Esophagus mucosa (tissue), 1 donor: Measurements from ENCODE around the gene CDX2. TPM values are rescaled to one million over a fixed set of nuclear protein-coding genes. Genes with fewer than 3 reads are reported as not detected.
"Not testable (repeated sequence)": the region's sequence is repeated elsewhere in the genome, so short reads cannot be mapped to it uniquely, and the experiment has no call there.

Experiments used
- ATAC-seq: fragments of 200-7000 bp; cut with Tn5 transposase; one replicate; pipeline ENCODE4 v1.9.1; 2020
- total RNA-seq: library from RNA; stranded (reverse); gene quantifications from one replicate; pipeline ENCODE4 v1.2.4, GENCODE V29; 2023
- donor health status: DM: yes; HTN: yes; CAD: no.

The CDX2 gene
- not detected for total RNA-seq

DNA sequence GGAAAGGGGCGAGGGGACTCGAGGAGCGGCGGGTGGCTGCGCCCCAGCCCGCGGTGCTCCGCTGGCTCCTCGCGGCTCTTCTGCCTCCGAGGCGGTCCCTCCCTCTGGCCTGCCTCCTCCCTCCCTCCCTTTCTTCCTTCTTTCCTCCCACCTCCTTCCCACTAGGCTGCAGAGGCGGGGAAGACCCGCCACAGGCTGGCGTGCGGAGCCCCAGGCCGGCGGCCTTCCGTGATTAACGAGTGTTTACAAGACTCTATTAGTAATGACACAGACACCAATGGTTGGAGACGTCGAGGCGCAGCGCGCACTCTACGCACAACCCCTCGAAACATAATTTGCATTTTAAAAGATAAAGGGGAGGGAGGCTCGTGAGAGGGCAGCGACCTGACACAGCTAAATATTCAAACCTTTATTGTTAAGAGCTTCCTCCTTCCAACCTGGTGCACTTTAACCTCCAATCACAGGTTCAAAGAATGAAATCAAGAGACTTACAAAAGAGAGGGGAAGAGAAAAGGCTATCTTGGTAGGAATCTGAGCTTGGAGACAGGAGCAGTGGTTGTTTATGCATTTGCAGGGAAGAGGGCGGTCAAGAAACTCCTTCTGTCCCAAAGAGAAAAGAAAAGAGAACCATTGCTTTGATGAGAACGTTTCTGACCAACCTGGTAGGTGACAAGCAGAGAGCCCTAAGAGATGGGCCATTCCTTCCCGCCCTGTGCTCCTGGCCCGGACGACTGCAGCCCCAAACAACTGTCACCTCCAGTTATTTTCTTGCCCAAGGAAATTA lies at the start of gene CDX2:
Gene CDX2, minus strand, starts transcription at position 234 of the 784 bp plus-strand sequence. CDS start 309 bp downstream, outside the sequence.
- no peak for ATAC-seq

- no peak for ATAC-seq
Measured at GRCh38 chr13:28014301-28014700, 45.2 kb upstream of the CDX2 start.

DNA sequence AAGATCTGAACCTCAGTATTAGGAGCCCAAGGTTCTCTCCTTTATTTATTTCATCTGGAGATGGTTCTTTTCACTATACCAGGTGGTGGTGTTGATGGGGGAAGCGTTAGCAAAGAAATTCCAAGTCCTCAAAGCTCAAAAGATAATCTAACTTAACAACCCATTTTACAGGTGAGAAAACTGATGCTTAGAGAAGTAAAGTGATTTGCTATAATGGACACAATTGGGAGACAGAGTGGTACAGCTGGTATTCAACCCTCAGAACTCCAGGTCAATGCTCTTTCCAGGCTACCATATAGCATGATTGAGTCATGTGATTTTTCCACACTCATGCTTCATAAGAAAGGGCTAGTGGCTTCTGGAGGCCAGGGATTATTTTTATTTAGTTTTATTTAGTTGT lies 44.4 kb upstream of the CDX2 start:
- no peak for ATAC-seq

GRCh38 chr13:28012896-28013295 lies 43.8 kb upstream of the CDX2 start:
- ATAC-seq = no peak

- ATAC-seq = no peak
Measured at GRCh38 chr13:28012383-28012782, 43.3 kb upstream of the CDX2 start.

DNA sequence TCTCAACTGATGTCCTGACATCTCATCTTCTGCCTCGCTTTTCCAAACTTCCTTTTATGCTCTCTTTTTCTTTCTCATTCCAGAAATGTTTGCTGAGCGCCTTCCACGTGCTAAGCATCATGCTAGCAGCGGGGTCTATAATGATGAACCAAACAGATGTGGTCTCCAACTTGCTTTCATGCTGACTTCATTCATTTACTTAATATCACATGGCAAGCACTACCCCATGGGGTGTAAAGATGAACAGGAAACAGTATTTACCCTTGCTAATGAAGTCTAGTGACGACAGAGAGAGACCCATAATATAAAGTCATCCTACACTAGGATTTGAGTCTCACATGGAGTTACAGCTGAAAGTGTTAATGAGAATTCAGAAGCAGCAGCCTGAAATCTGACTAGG lies 40.9 kb upstream of the CDX2 start:
- ATAC-seq = no peak

DNA sequence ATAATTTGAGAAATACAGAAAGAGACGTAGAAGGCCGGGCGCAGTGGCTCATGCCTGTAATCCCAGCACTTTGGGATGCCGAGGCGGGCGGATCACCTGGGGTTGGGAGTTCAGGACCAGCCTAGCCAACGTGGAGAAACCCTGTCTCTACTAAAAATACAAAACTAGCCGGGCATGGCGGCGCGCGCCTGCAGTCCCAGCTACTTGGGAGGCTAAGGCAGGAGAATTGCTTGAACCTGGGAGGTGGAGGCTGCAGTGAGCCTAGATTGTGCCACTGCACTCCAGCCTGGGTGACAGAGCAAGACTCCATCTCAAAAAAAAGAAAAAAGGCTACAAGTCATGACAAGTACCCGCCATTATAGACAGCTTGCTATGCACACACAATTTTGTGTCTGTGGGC lies 35.9 kb upstream of the CDX2 start:
- ATAC-seq = not testable (repeated sequence)

DNA sequence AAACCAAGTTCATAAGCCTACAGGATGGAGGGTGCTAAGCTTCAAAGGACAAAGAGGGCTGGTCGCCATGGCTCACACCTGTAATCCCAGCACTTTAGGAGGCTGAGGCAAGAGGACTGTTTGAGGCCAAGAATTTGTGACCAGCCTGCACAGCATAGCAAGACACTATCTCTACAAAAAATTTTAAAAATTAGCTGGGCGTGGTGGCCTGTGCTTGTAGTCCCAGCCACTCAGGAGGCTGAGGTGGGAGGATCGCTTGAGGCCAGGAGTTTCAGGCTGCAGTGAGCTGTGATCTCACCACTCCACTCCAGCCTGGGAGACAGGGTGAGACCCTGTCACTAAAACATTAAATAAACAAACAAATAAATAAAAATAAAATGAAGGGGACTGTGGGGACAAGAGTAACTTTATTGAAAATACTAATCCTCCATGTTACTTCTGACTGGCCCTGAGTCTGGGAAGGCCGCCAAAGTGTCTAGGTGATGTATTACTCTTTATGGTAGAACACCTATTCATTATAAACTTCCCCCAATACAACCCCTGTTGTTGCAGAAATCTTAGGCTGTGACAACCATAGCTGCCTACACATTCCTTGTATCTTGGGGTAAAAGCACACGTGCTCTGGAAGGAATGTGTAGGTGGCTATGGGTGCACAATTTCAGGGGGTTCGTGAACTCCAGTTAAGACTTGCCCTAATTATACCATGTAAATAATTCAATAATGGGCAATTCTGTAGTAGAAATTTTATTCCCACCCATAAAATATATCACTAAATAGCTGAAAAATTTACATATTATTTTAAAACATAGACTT lies 34.0 kb upstream of the CDX2 start:
- no peak for ATAC-seq

GRCh38 chr13:28001837-28002473 lies 32.8 kb upstream of the CDX2 start:
- ATAC-seq = no peak

- ATAC-seq = no peak
Measured at GRCh38 chr13:28001049-28001448, 31.9 kb upstream of the CDX2 start.

DNA sequence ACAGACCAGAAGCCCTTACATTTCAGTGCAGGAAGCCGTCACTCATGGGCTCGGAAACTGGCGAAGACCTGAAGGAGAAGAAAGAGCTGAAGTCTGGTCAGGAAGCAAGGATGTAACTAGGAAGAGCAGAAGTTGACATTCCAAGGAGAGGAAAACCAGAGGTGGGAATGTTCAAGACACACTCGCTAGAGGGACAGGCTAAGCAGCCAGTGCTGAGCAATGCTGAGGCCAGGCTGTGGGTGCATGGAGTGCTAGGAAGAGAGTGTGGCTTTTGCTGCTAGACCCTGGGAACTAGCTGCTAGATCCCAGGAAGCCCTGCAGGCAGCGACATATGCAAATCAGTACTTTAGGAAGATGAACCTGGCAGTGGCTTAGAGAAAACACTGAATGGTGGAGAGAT lies 31.5 kb upstream of the CDX2 start:
- no peak for ATAC-seq

DNA sequence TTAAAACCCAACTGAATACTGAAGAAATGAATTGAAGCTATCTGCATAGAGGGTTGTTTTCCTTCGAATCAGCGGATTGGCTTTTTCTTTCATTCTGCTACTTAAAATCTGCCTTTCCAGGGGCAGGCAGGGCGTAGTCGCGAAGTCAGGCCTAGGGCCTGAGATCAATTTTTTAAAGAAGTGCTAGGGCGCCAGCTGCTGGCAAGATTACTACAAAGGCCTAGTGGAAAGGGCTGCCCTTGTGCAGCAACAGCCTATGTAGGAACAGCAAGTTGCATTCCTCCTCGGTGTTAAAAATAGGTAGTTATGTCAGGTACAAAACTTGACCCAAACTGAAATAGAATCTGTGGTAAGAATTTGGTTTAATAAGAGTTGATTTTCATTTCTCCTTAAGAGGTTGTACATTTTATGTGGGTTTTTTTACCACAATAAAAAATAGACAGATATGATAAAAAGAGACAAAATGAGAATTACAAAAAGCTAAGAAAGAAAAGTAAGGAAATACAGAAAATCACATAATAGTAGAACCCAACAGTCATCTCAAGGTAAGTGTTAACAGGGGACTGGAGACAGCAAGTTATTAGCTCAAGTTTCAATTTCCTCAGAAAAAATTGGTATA lies 28.9 kb upstream of the CDX2 start:
- no peak for ATAC-seq

GRCh38 chr13:27991881-27992280 lies 22.8 kb upstream of the CDX2 start:
- no peak for ATAC-seq

DNA sequence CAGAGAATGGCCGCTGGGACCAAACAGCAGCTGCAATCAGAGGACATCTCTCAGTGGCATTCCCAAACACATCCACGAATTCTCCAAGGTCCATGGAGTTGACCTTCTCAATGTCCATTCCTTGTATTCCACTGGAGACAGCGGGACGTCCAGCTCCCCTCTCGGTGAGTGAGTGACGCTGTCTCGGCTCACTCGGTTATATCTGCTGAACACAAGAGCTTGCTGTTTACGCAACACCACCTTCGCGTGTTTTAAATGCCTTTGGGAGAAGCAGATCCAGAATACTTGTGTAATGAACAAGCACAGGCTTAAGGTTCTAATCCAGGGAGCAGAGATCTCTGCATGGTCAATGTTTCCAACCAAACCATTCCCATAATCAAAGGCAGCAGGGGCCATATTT lies 19.4 kb upstream of the CDX2 start, which contains the start of gene URAD:
Gene URAD, minus strand, starts transcription at position 174 of the 400 bp plus-strand sequence. Its CDS starts 56 bp downstream, at position 118.
- no peak for ATAC-seq

GRCh38 chr13:27985600-27985999 lies 16.5 kb upstream of the CDX2 start:
- no peak for ATAC-seq

- no peak for ATAC-seq
Measured at GRCh38 chr13:27982361-27982760, 13.2 kb upstream of the CDX2 start.

DNA sequence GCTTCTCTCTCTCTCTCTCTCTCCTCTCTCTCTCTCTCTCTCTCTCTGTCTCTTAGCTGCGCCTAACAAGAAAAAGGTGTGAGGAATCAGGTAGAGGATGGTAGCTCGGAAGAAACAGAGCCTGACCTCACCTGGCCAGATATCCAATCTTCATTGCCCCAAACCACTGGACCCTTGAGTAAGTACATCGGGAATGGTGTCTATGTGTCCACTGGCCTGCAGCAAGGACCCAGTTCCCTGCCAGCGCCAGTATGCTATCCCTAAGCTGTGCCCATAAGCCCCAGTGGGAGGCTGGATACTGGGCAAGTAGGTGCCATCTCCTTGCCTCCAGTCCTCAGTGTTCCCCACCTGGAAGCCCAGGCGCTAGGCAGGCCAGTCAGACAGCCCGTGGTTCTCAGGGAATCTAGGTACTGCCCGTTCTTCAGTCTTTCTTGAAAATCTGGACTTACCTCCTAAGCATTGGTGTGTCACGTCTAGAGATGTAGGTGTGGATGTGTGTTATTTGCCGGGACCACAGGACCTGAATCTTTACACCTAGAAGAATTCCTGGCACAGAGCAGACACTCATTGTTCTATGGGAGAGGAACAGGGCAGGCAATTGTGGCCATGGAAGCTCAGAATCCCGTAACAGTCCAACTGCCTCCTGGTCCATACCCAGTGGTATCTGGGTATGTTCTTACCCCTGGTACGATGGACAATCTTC lies 12.0 kb upstream of the CDX2 start:
- ATAC-seq = no peak

DNA sequence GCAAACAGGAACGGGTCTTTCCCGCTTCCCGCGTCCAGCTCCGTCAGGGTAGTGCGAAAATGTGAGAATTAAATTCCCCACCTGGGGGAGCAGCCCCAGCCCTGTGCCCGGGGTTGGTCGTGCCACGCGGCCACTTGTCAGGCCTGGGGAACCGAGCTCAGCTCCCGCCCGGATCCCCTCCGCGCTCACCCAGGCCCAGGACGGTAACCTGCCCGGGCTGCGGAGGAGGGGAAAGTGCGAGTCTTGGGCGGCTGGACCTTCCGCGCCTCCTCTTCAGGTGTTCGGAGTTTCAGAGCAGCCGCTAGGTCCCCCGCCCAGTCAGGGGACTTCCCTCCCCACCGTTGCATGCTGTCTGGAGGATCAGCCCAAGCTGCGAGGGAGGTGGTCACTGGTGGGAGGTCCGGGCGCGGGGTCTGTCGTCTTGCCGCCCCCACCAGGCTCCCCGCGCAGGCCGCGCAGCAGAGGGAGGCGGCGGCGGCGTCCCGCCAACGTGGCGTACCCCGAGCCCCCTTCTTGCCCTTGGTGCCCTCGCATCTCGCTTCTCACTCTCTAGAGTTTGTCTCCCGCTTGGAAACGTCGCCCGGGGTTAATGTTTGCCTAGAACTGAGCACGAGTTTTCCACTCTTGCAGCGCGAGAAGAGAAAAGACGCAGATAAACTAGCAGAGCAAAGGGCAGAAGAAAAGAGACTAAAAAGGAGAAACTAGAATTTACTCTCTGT lies 11.3 kb upstream of the CDX2 start:
- no peak for ATAC-seq

GRCh38 chr13:27979765-27980279 lies 10.7 kb upstream of the CDX2 start:
- no peak for ATAC-seq

GRCh38 chr13:27979001-27979643 lies 10.0 kb upstream of the CDX2 start:
- ATAC-seq = no peak
